SH-SY5Y (cell line): Measurements from ENCODE around the gene NIPAL4.

Source experiments
- GATA2 ChIP-seq: IDR thresholded peaks from 2 replicates; pipeline ENCODE4 v1.6.1; 2011; ENCODE audit warnings: mild to moderate bottlenecking, low read depth, low read length
- GATA3 ChIP-seq: IDR thresholded peaks from 2 replicates; pipeline ENCODE4 v1.6.1; 2011; ENCODE audit warnings: low read depth, mild to moderate bottlenecking, low read length, moderate library complexity

DNA sequence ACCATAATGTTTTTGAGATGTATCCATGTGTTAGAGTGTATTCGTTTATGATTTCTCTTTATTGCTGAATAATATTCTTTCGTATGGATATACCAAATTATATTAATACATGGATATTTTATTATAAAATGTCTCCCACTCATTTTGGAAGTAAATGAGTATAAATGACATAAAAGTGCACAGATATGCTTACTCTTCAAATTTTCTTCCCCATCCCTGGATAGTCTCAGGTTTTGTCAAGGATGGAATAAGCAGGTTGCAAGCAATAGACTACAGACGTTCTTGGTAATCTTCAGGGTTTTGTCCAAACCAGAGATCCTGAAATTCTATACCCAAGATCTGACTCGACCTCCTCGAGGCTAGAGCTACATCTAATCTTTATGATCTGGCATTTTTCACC is 50.7 kb downstream of the NIPAL4 start:
- TF ChIP-seq GATA2: no peak
- TF ChIP-seq GATA3: no peak
